HEK293 (cell line): ENCODE results near the gene ZEB2.

ENCODE experiments used
- CTCF ChIA-PET: fragments of 350-600 bp; formaldehyde crosslinking; extraction: SDS; loops from one replicate; lab custom pipeline; 2021; ENCODE audit warnings: antibody characterized with exemption; lab: Yijun Ruan, JAX
- POLR2A ChIA-PET: fragments of 300-600 bp; formaldehyde crosslinking; extraction: SDS; loops from one replicate; lab custom pipeline; 2020; ENCODE audit warnings: antibody characterized with exemption, inconsistent platforms; lab: Yijun Ruan, JAX
- H3K27ac ChIP-seq: fragments of 200-500 bp; sonication (Bioruptor generic); 2 replicates; pipeline ENCODE4 v1.5.1; 2014; ENCODE audit warnings: low read depth, low read length, control low read depth, inconsistent platforms; ENCODE audit errors: extremely low read depth
- H3K36me3 ChIP-seq, 2 experiments: fragments of 200-500 bp in 1 of 2; sonication (Bioruptor generic) in 1 of 2; 1 replicate in 1 of 2; 2 replicates in 1 of 2; pipeline ENCODE4 v1.5.1; 2014 to 2017; ENCODE audit warnings: inconsistent platforms in 2 of 2, low read length in 2 of 2; ENCODE audit not compliant: control insufficient read depth in 2 of 2, insufficient read depth in 1 of 2
- H3K4me1 ChIP-seq: fragments of 200-500 bp; sonication (Bioruptor generic); 2 replicates; pipeline ENCODE4 v1.5.1; 2014; ENCODE audit warnings: mild to moderate bottlenecking, low read length, inconsistent platforms; ENCODE audit not compliant: control insufficient read depth, insufficient read depth
- H3K4me3 ChIP-seq: 2 replicates; pipeline ENCODE4 v1.5.1; 2011; ENCODE audit warnings: low read depth, mild to moderate bottlenecking, control low read depth, low read length, moderate library complexity
- H3K9me3 ChIP-seq: fragments of 200-500 bp; sonication (Bioruptor generic); 2 replicates; pipeline ENCODE4 v1.5.1; 2014; ENCODE audit warnings: low read depth, low read length, inconsistent platforms; ENCODE audit not compliant: control insufficient read depth, insufficient read depth
- HOXA7 ChIP-seq: sonication (generic); formaldehyde crosslinking; IDR thresholded peaks from 2 replicates; pipeline ENCODE4 v1.8.1; 2022; ENCODE audit warnings: missing genetic modification reagents, borderline replicate concordance
- KLF16 ChIP-seq: fragments of 450-650 bp; formaldehyde crosslinking; IDR thresholded peaks from 2 replicates; pipeline ENCODE4 v1.5.1; 2017; ENCODE audit warnings: missing biosample characterization, missing genetic modification characterization
- KLF7 ChIP-seq: fragments of 450-650 bp; formaldehyde crosslinking; IDR thresholded peaks from 2 replicates; pipeline ENCODE4 v1.5.1; 2016; ENCODE audit warnings: missing biosample characterization, missing genetic modification characterization, borderline replicate concordance
- OSR2 ChIP-seq: fragments of 450-650 bp; formaldehyde crosslinking; IDR thresholded peaks from 2 replicates; pipeline ENCODE4 v1.5.1; 2016; ENCODE audit warnings: missing biosample characterization, missing genetic modification characterization
- SETDB1 ChIP-seq: IDR thresholded peaks from one replicate; pipeline ENCODE4 v1.6.1; 2017; ENCODE audit warnings: mild to moderate bottlenecking, low read length, moderate library complexity, mixed read lengths; ENCODE audit not compliant: insufficient read length
- SP7 ChIP-seq: fragments of 450-650 bp; formaldehyde crosslinking; IDR thresholded peaks from 2 replicates; pipeline ENCODE4 v1.5.1; 2016; ENCODE audit warnings: missing biosample characterization, missing genetic modification characterization
- YY2 ChIP-seq: fragments of 450-650 bp; formaldehyde crosslinking; IDR thresholded peaks from 2 replicates; pipeline ENCODE4 v1.5.1; 2016; ENCODE audit warnings: missing biosample characterization, missing genetic modification characterization
- ZBTB44 ChIP-seq: fragments of 450-650 bp; IDR thresholded peaks from 2 replicates; pipeline ENCODE4 v1.5.1; 2018; ENCODE audit warnings: missing biosample characterization, mild to moderate bottlenecking, missing genetic modification characterization
- ZBTB49 ChIP-seq: fragments of 450-650 bp; formaldehyde crosslinking; IDR thresholded peaks from 2 replicates; pipeline ENCODE4 v1.5.1; 2016; ENCODE audit warnings: missing biosample characterization, missing genetic modification characterization, low read depth
- ZBTB6 ChIP-seq: fragments of 450-650 bp; formaldehyde crosslinking; IDR thresholded peaks from 2 replicates; pipeline ENCODE4 v1.5.1; 2017; ENCODE audit warnings: missing biosample characterization, missing genetic modification characterization
- ZIC2 ChIP-seq: fragments of 450-650 bp; formaldehyde crosslinking; IDR thresholded peaks from 2 replicates; pipeline ENCODE4 v1.5.1; 2016; ENCODE audit warnings: missing biosample characterization, missing genetic modification characterization
- ZNF10 ChIP-seq: fragments of 450-650 bp; formaldehyde crosslinking; IDR thresholded peaks from 2 replicates; pipeline ENCODE4 v1.5.1; 2017; ENCODE audit warnings: missing biosample characterization, missing genetic modification characterization
- ZNF16 ChIP-seq: fragments of 450-650 bp; formaldehyde crosslinking; IDR thresholded peaks from 2 replicates; pipeline ENCODE4 v1.5.1; 2016; ENCODE audit warnings: low read depth, missing biosample characterization, missing genetic modification characterization
- ZNF223 ChIP-seq: fragments of 450-650 bp; formaldehyde crosslinking; IDR thresholded peaks from 2 replicates; pipeline ENCODE4 v1.5.1; 2016; ENCODE audit warnings: missing biosample characterization, missing genetic modification characterization
- ZNF24 ChIP-seq: fragments of 450-650 bp; formaldehyde crosslinking; IDR thresholded peaks from 2 replicates; pipeline ENCODE4 v1.5.1; 2016; ENCODE audit warnings: missing biosample characterization, missing genetic modification characterization
- ZNF274 ChIP-seq, 2 experiments: fragments of 200-500 bp in 1 of 2; fragments of 450-650 bp in 1 of 2; sonication (Bioruptor generic) in 1 of 2; formaldehyde crosslinking in 1 of 2; IDR thresholded peaks; 2 replicates each; pipeline versions ENCODE4 v1.5.1 to v1.6.1; 2014 to 2016; ENCODE audit warnings: borderline replicate concordance in 1 of 2, inconsistent platforms in 1 of 2, low read length in 1 of 2, missing biosample characterization in 1 of 2, missing genetic modification characterization in 1 of 2
- ZNF280C ChIP-seq: fragments of 450-650 bp; formaldehyde crosslinking; IDR thresholded peaks from 2 replicates; pipeline ENCODE4 v1.5.1; 2016; ENCODE audit warnings: missing biosample characterization, missing genetic modification characterization
- ZNF416 ChIP-seq: fragments of 450-650 bp; formaldehyde crosslinking; IDR thresholded peaks from 2 replicates; pipeline ENCODE4 v1.5.1; 2016; ENCODE audit warnings: missing biosample characterization, missing genetic modification characterization
- ZNF514 ChIP-seq: fragments of 450-650 bp; formaldehyde crosslinking; IDR thresholded peaks from 2 replicates; pipeline ENCODE4 v1.5.1; 2016; ENCODE audit warnings: missing biosample characterization, missing genetic modification characterization
- ZNF571 ChIP-seq: fragments of 450-650 bp; formaldehyde crosslinking; IDR thresholded peaks from 2 replicates; pipeline ENCODE4 v1.5.0; 2017; ENCODE audit warnings: missing biosample characterization, missing genetic modification characterization
- ZNF610 ChIP-seq: fragments of 450-650 bp; formaldehyde crosslinking; IDR thresholded peaks from 2 replicates; pipeline ENCODE4 v1.5.1; 2016; ENCODE audit warnings: missing biosample characterization, missing genetic modification characterization, borderline replicate concordance
- ZNF623 ChIP-seq: fragments of 450-650 bp; formaldehyde crosslinking; IDR thresholded peaks from 2 replicates; pipeline ENCODE4 v1.5.1; 2016; ENCODE audit warnings: missing biosample characterization, missing genetic modification characterization
- ZNF658 ChIP-seq: fragments of 450-650 bp; formaldehyde crosslinking; IDR thresholded peaks from 2 replicates; pipeline ENCODE4; 2016; ENCODE audit warnings: missing biosample characterization, missing genetic modification characterization
- ZNF785 ChIP-seq: fragments of 450-650 bp; formaldehyde crosslinking; IDR thresholded peaks from 2 replicates; pipeline ENCODE4 v1.5.1; 2016; ENCODE audit warnings: missing biosample characterization, missing genetic modification characterization
- ZXDB ChIP-seq: fragments of 450-650 bp; formaldehyde crosslinking; IDR thresholded peaks from 2 replicates; pipeline ENCODE4 v1.5.1; 2016; ENCODE audit warnings: missing biosample characterization, missing genetic modification characterization

The ZEB2 gene

GRCh38 chr2:144405982-144406788 lies 113.7 kb downstream of the ZEB2 start (continued):
- TF ChIP-seq ZNF416 (tag by site-specific recombination), result no peak
- no peak for TF ChIP-seq ZIC2 (tag by site-specific recombination)
- TF ChIP-seq ZNF10, result no peak
- TF ChIP-seq SP7 (tag by site-specific recombination), result no peak
- TF ChIP-seq ZXDB (tag by site-specific recombination), result no peak
- TF ChIP-seq YY2, result no peak
- TF ChIP-seq ZNF24 (tag by site-specific recombination), result no peak
- TF ChIP-seq ZNF571, result no peak
- TF ChIP-seq ZBTB49, result no peak
- TF ChIP-seq, all 188 proteins: peak for 0

- no peaks in the 10 kb centered on the region; the same call in 1 of the 2 replicates for H3K4me1 ChIP-seq
- TF ChIP-seq KLF16 (tag by site-specific recombination) (no peak), ZBTB44 (tag by site-specific recombination) (no peak), ZNF658 (tag by site-specific recombination) (no peak)
- TF ChIP-seq, all 188 proteins: peak for 0
- H3K9me3 ChIP-seq, result no peaks in the 10 kb centered on the region
- H3K36me3 ChIP-seq, result peaks cover 7 to 35% of the 10 kb centered on the region in 2 experiments; a peak in 2 of 3 replicates
- ChIA-PET CTCF (interaction anchor here (0.6 kb wide), 1 partner anchor 9 kb away, joined by 3 read pairs; no protein-coding TSS in a partner anchor), POLR2A (no interaction called here)
- H3K27ac ChIP-seq, result no peak overlapping the region
- no peak overlapping the region for H3K4me3 ChIP-seq
These were observed 114.6 kb downstream of the ZEB2 start for GRCh38 chr2:144405321-144405720.

- ChIA-PET POLR2A (no interaction called here), CTCF (no interaction called here)
- Histone ChIP-seq H3K4me1 (no peaks in the 10 kb centered on the region; the same call in 1 of the 2 replicates), H3K36me3 (peaks cover 7 to 41% of the 10 kb centered on the region in 2 experiments; a peak in 2 of 3 replicates), H3K4me3 (no peak overlapping the region), H3K9me3 (no peaks in the 10 kb centered on the region), H3K27ac (no peak overlapping the region)
- TF ChIP-seq ZNF623 (tag by site-specific recombination) (no peak), ZNF785 (tag by site-specific recombination) (no peak), ZNF10 (no peak), ZNF223 (tag by site-specific recombination) (no peak), ZNF280C (tag by site-specific recombination) (no peak), ZNF16 (tag by site-specific recombination) (no peak), SETDB1 (no peak), KLF7 (tag by site-specific recombination) (no peak), ZNF610 (tag by site-specific recombination) (no peak), HOXA7 (CRISPR knock-in tag) (no peak), ZNF274 (IDR thresholded peaks at IDR 0.05; ENCODE audit: low read length) (no peak), ZNF274 (tag by site-specific recombination; IDR thresholded peaks at IDR 0.05; ENCODE audit: borderline replicate concordance) (no peak), ZIC2 (tag by site-specific recombination) (no peak), ZBTB6 (no peak), ZNF514 (tag by site-specific recombination) (no peak), OSR2 (no peak)
These were observed 115.2 kb downstream of the ZEB2 start for GRCh38 chr2:144404586-144405314.
